ENCODE data around the gene DLX3. TPM values are rescaled to one million over a fixed set of nuclear protein-coding genes. Genes with fewer than 3 reads are reported as not detected.

Gene DLX3
- total RNA-seq, 1 experiment from 2014 or later: 4.9 TPM

GRCh38 chr17:50009282-50009681 is 14.3 kb upstream of the DLX3 start:
- Mint-ChIP-seq H3K4me3 (ENCODE audit: unreplicated experiment) (no peak overlapping the region), H3K9me3 (ENCODE audit: unreplicated experiment) (peaks cover 11% of the 10 kb centered on the region), H3K4me1 (ENCODE audit: low read depth, unreplicated experiment) (no peaks in the 10 kb centered on the region), H3K27ac (ENCODE audit: unreplicated experiment) (no peak overlapping the region), H3K36me3 (ENCODE audit: insufficient read depth, unreplicated experiment) (no peaks in the 10 kb centered on the region), H3K27me3 (ENCODE audit: insufficient read depth, unreplicated experiment) (peaks cover 12% of the 10 kb centered on the region)
- no peaks in the 10 kb centered on the region for H3K9me3 ChIP-seq
- intact Hi-C loops (cut with micrococcal nuclease; ENCODE audit: unreplicated experiment): no loop called here
- H3K27me3 ChIP-seq (replicated peaks; ENCODE audit: control insufficient read depth, insufficient read depth, low read length): no peaks in the 10 kb centered on the region
- no peaks in the 10 kb centered on the region for H3K36me3 ChIP-seq (ENCODE audit: control insufficient read depth, insufficient read depth, low read length)
- H3K4me3 ChIP-seq (ENCODE audit: low read depth, low read length): no peak overlapping the region
- POLR2A ChIA-PET: no interaction called here
- no peaks in the 10 kb centered on the region for H3K4me1 ChIP-seq
- TF ChIP-seq CTCF (IDR thresholded peaks at IDR 0.05; ENCODE audit: insufficient read depth in 1 of 2, low read depth in 1 of 2, low read length in 1 of 2, severe bottlenecking in 1 of 2, unreplicated experiment in 1 of 2): no peak
- DNase-seq: no peak
- BruUV-seq (replicated peaks): no TSS peak
- CTCF ChIA-PET: no interaction called here

GRCh38 chr17:50003911-50004310 is 8.9 kb upstream of the DLX3 start:
- peaks cover 22% of the 10 kb centered on the region for H3K27me3 Mint-ChIP-seq (ENCODE audit: insufficient read depth, unreplicated experiment)
- no peak overlapping the region for H3K4me3 ChIP-seq (ENCODE audit: low read depth, low read length)
- intact Hi-C loops (cut with micrococcal nuclease; ENCODE audit: unreplicated experiment): no loop called here
- H3K27ac Mint-ChIP-seq (ENCODE audit: unreplicated experiment): no peak overlapping the region
- H3K27me3 ChIP-seq (replicated peaks; ENCODE audit: control insufficient read depth, insufficient read depth, low read length): no peaks in the 10 kb centered on the region
- H3K9me3 ChIP-seq: no peaks in the 10 kb centered on the region
- no peaks in the 10 kb centered on the region for H3K4me1 ChIP-seq
- TF ChIP-seq CTCF (IDR thresholded peaks at IDR 0.05; ENCODE audit: insufficient read depth in 1 of 2, low read depth in 1 of 2, low read length in 1 of 2, severe bottlenecking in 1 of 2, unreplicated experiment in 1 of 2): no peak
- no peak for DNase-seq
- H3K4me3 Mint-ChIP-seq (ENCODE audit: unreplicated experiment): no peak overlapping the region
- no peaks in the 10 kb centered on the region for H3K4me1 Mint-ChIP-seq (ENCODE audit: low read depth, unreplicated experiment)
- H3K9me3 Mint-ChIP-seq (ENCODE audit: unreplicated experiment): peaks cover 6% of the 10 kb centered on the region
- H3K36me3 Mint-ChIP-seq (ENCODE audit: insufficient read depth, unreplicated experiment): no peaks in the 10 kb centered on the region
- ChIA-PET POLR2A (no interaction called here), CTCF (no interaction called here)
- no peaks in the 10 kb centered on the region for H3K36me3 ChIP-seq (ENCODE audit: control insufficient read depth, insufficient read depth, low read length)
- no TSS peak for BruUV-seq (replicated peaks)

DNA sequence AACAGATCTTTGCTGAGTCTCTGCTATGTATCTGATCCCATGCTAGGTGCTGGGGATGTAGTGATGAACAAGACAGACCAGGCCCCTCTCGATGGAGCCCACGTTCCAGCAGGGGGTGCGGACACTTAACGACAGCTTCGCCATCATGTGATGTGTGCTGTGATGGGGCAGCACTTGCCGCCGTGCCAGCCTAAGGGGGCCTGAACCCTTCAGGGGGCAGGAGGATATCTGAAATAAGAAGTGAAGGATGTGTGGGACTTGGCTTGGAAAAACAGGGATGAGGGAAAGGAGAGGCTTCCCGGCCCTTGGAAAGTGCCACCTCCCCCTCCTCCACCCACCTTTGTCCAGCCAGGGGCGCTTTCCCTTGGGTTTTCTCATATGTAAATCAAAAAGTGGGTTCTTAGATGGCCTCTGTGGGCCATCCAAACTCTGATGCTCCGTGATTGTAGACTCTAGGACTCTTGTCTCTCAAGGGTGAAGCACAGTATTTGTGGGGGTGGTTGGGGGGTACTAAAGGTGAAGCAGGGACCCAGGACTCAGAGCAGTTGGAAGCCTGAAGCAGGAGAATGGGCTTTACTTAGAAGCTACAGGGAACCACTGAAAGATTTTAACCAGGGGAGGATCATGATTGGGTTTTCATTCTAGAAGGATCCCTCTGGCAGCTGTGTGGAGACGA is 4.0 kb upstream of the DLX3 start:
- H3K4me1 ChIP-seq: no peaks in the 10 kb centered on the region
- Mint-ChIP-seq H3K9me3 (ENCODE audit: unreplicated experiment) (no peaks in the 10 kb centered on the region), H3K27me3 (ENCODE audit: insufficient read depth, unreplicated experiment) (peaks cover 13% of the 10 kb centered on the region), H3K4me3 (ENCODE audit: unreplicated experiment) (no peak overlapping the region), H3K36me3 (ENCODE audit: insufficient read depth, unreplicated experiment) (peaks cover 7% of the 10 kb centered on the region), H3K27ac (ENCODE audit: unreplicated experiment) (no peak overlapping the region), H3K4me1 (ENCODE audit: low read depth, unreplicated experiment) (peaks cover 13% of the 10 kb centered on the region)
- no peaks in the 10 kb centered on the region for H3K9me3 ChIP-seq
- H3K27me3 ChIP-seq (replicated peaks; ENCODE audit: control insufficient read depth, insufficient read depth, low read length): no peaks in the 10 kb centered on the region
- CTCF ChIA-PET: interaction anchor here (0.6 to 2.3 kb wide), 7 partner anchors 46 to 322 kb away, joined by 3 to 16 read pairs (median 3); no protein-coding TSS in a partner anchor
- H3K36me3 ChIP-seq (ENCODE audit: control insufficient read depth, insufficient read depth, low read length): no peaks in the 10 kb centered on the region
- TF ChIP-seq CTCF (IDR thresholded peaks at IDR 0.05; ENCODE audit: insufficient read depth in 1 of 2, low read depth in 1 of 2, low read length in 1 of 2, severe bottlenecking in 1 of 2, unreplicated experiment in 1 of 2): no peak
- H3K4me3 ChIP-seq (ENCODE audit: low read depth, low read length): no peak overlapping the region
- intact Hi-C loops (cut with micrococcal nuclease; ENCODE audit: unreplicated experiment): loop anchor here (1.0 to 5.0 kb wide), 2 partner anchors 138 to 432 kb away; no protein-coding TSS in a partner anchor
- DNase-seq: no peak
- BruUV-seq (replicated peaks): no TSS peak
- POLR2A ChIA-PET: no interaction called here
